Neural cell (in vitro differentiated cells): Measurements from ENCODE around the gene LOXHD1. TPM values are rescaled to one million over a fixed set of nuclear protein-coding genes. Genes with fewer than 3 reads are reported as not detected.

Source experiments
- H2AFZ ChIP-seq: fragments of 200-600, 300-800 bp; sonication (generic), shearing (Covaris generic); 2 replicates; pipeline ENCODE4 v1.6.0; 2014; ENCODE audit warnings: low read depth, mild to moderate bottlenecking, antibody characterized with exemption, low read length, moderate library complexity
- H3F3A ChIP-seq: fragments of 200-600 bp; shearing (Covaris generic); 2 replicates; pipeline ENCODE4 v1.6.1; 2016; ENCODE audit warnings: mild to moderate bottlenecking, moderate library complexity, mixed read lengths, antibody characterized with exemption, low read length; ENCODE audit not compliant: insufficient read depth, poor library complexity, severe bottlenecking
- H3K27ac ChIP-seq: fragments of 200-600, 300-800 bp; sonication (generic), shearing (Covaris generic); 2 replicates; pipeline ENCODE4 v1.5.1; 2014; ENCODE audit warnings: mild to moderate bottlenecking, low read length, moderate library complexity
- H3K27me3 ChIP-seq: fragments of 300-800, 200-600 bp; sonication (generic), shearing (Covaris generic); 2 replicates; pipeline ENCODE4 v1.6.0; 2014; ENCODE audit warnings: mild to moderate bottlenecking, low read depth, low read length, moderate library complexity; ENCODE audit not compliant: insufficient read depth
- H3K36me3 ChIP-seq: fragments of 300-800, 200-600 bp; sonication (generic), shearing (Covaris generic); 2 replicates; pipeline ENCODE4 v1.5.1; 2014; ENCODE audit warnings: mild to moderate bottlenecking, antibody characterized with exemption, low read length, moderate library complexity; ENCODE audit not compliant: insufficient read depth
- H3K4me2 ChIP-seq: fragments of 300-800, 200-600 bp; sonication (generic), shearing (Covaris generic); 2 replicates; pipeline ENCODE4 v1.6.0; 2014; ENCODE audit warnings: mild to moderate bottlenecking, low read length
- H3K4me3 ChIP-seq: fragments of 300-800, 200-600 bp; sonication (generic), shearing (Covaris generic); 2 replicates; pipeline ENCODE4 v1.5.1; 2014; ENCODE audit warnings: mild to moderate bottlenecking, low read length, moderate library complexity
- H3K79me2 ChIP-seq: fragments of 200-600 bp; shearing (Covaris generic); replicated peaks from 2 replicates; pipeline ENCODE4 v1.6.0; 2014; ENCODE audit warnings: mild to moderate bottlenecking, low read length, moderate library complexity; ENCODE audit not compliant: insufficient read depth
- H3K9ac ChIP-seq: fragments of 300-800, 200-600 bp; sonication (generic), shearing (Covaris generic); 2 replicates; pipeline ENCODE4 v1.6.1; 2016; ENCODE audit warnings: mild to moderate bottlenecking, low read length, mixed read lengths
- H3K9me2 ChIP-seq: fragments of 200-600 bp; shearing (Covaris generic); 2 replicates; pipeline ENCODE4 v1.6.1; 2016; ENCODE audit warnings: mild to moderate bottlenecking, low read length, mixed read lengths; ENCODE audit not compliant: insufficient read depth
- H3K9me3 ChIP-seq: fragments of 200-600, 300-800 bp; sonication (generic), shearing (Covaris generic); 2 replicates; pipeline ENCODE4 v1.6.1; 2016; ENCODE audit warnings: mild to moderate bottlenecking, mixed run types, low read length, moderate library complexity, mixed read lengths
- H4K20me1 ChIP-seq: fragments of 200-600 bp; shearing (Covaris generic); 2 replicates; pipeline ENCODE4 v1.6.1; 2016; ENCODE audit warnings: mild to moderate bottlenecking, mixed run types; ENCODE audit not compliant: insufficient read depth
- EP300 ChIP-seq: fragments of 450-650 bp; conservative IDR thresholded peaks from 2 replicates; pipeline ENCODE4 v1.6.1; 2014; ENCODE audit warnings: antibody characterized with exemption, mild to moderate bottlenecking, moderate library complexity; ENCODE audit not compliant: poor library complexity, severe bottlenecking
- EZH2 ChIP-seq: fragments of 200-600, 300-800 bp; shearing (Covaris generic), sonication (generic); IDR thresholded peaks from 2 replicates; pipeline ENCODE4 v1.6.1; 2014; ENCODE audit warnings: antibody characterized with exemption, low read length, borderline replicate concordance, mild to moderate bottlenecking; ENCODE audit not compliant: insufficient read depth, poor library complexity, severe bottlenecking
- MXI1 ChIP-seq: fragments of 450-650 bp; conservative IDR thresholded peaks from 2 replicates; pipeline ENCODE4 v1.6.1; 2014; ENCODE audit warnings: antibody characterized with exemption, mild to moderate bottlenecking; ENCODE audit not compliant: poor library complexity, severe bottlenecking
- POLR2AphosphoS5 ChIP-seq: IDR thresholded peaks from 2 replicates; pipeline ENCODE4 v1.6.1; 2012
- RAD21 ChIP-seq: fragments of 450-650 bp; conservative IDR thresholded peaks from 2 replicates; pipeline ENCODE4 v1.6.1; 2014; ENCODE audit warnings: antibody characterized with exemption, mild to moderate bottlenecking, moderate library complexity
- SMC3 ChIP-seq: fragments of 450-650 bp; conservative IDR thresholded peaks from 2 replicates; pipeline ENCODE4 v1.6.1; 2014; ENCODE audit warnings: antibody characterized with exemption, mild to moderate bottlenecking, moderate library complexity; ENCODE audit not compliant: poor library complexity
- TAF1 ChIP-seq: IDR thresholded peaks from 2 replicates; pipeline ENCODE4 v1.6.1; 2012; ENCODE audit warnings: low read depth
- polyA plus RNA-seq: library from polyadenylated mRNA; depleted of rRNA; stranded (reverse); fragments of >200 nt; gene quantifications from 2 replicates; pipeline ENCODE4 v1.2.3, GENCODE V29; 2014
- TF ChIP-seq, protein P1 (sequence below): fragments of 450-650 bp; IDR thresholded peaks from 2 replicates; pipeline ENCODE4 v1.5.1; 2014; ENCODE audit warnings: antibody characterized with exemption, mild to moderate bottlenecking, moderate library complexity; ENCODE audit not compliant: poor library complexity, severe bottlenecking
- TF ChIP-seq, protein P2 (sequence below): IDR thresholded peaks from 2 replicates; pipeline ENCODE4 v1.6.1; 2012; ENCODE audit warnings: borderline replicate concordance

LOXHD1 gene
- polyA plus RNA-seq, 1 donor from 2014 or later, result not detected

DNA sequence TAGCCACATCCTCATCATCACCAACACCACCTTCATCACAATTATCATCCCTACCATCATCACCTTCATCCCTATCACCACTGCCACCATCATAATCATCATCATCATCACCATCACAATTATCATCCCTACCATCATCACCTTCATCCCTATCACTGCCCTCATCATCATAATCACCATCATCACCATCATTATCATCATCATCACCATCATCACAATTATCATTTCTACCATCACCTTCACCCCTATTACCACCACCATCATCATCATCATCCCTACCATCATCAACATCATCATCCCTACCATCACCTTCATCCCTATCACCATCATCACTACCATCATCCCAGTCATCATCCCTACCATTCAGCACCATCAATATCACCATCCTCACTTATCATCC, 140.5 kb downstream of the LOXHD1 start:
- H3K27me3 ChIP-seq, result no peaks in the 10 kb centered on the region
- no peaks in the 10 kb centered on the region for H3K9me3 ChIP-seq
- no peak overlapping the region for H3K9ac ChIP-seq
- H3K79me2 ChIP-seq, result no peaks in the 10 kb centered on the region
- no peaks in the 10 kb centered on the region for H3K9me2 ChIP-seq
- H3K36me3 ChIP-seq, result no peaks in the 10 kb centered on the region
- no peaks in the 10 kb centered on the region for H4K20me1 ChIP-seq
- no peak overlapping the region for H2AFZ ChIP-seq
- H3F3A ChIP-seq, result no peaks in the 10 kb centered on the region
- H3K4me2 ChIP-seq, result no peak overlapping the region
- no peak overlapping the region for H3K27ac ChIP-seq
- H3K4me3 ChIP-seq, result no peak overlapping the region
- no peak for TF ChIP-seq RAD21
- no peak for TF ChIP-seq TAF1
- TF ChIP-seq POLR2AphosphoS5, result no peak
- TF ChIP-seq MXI1, result no peak
- TF ChIP-seq EP300, result no peak
- no peak for TF ChIP-seq EZH2
- TF ChIP-seq, protein P1, sequence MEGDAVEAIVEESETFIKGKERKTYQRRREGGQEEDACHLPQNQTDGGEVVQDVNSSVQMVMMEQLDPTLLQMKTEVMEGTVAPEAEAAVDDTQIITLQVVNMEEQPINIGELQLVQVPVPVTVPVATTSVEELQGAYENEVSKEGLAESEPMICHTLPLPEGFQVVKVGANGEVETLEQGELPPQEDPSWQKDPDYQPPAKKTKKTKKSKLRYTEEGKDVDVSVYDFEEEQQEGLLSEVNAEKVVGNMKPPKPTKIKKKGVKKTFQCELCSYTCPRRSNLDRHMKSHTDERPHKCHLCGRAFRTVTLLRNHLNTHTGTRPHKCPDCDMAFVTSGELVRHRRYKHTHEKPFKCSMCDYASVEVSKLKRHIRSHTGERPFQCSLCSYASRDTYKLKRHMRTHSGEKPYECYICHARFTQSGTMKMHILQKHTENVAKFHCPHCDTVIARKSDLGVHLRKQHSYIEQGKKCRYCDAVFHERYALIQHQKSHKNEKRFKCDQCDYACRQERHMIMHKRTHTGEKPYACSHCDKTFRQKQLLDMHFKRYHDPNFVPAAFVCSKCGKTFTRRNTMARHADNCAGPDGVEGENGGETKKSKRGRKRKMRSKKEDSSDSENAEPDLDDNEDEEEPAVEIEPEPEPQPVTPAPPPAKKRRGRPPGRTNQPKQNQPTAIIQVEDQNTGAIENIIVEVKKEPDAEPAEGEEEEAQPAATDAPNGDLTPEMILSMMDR, result no peak
- no peak for TF ChIP-seq SMC3
- TF ChIP-seq, protein P2, sequence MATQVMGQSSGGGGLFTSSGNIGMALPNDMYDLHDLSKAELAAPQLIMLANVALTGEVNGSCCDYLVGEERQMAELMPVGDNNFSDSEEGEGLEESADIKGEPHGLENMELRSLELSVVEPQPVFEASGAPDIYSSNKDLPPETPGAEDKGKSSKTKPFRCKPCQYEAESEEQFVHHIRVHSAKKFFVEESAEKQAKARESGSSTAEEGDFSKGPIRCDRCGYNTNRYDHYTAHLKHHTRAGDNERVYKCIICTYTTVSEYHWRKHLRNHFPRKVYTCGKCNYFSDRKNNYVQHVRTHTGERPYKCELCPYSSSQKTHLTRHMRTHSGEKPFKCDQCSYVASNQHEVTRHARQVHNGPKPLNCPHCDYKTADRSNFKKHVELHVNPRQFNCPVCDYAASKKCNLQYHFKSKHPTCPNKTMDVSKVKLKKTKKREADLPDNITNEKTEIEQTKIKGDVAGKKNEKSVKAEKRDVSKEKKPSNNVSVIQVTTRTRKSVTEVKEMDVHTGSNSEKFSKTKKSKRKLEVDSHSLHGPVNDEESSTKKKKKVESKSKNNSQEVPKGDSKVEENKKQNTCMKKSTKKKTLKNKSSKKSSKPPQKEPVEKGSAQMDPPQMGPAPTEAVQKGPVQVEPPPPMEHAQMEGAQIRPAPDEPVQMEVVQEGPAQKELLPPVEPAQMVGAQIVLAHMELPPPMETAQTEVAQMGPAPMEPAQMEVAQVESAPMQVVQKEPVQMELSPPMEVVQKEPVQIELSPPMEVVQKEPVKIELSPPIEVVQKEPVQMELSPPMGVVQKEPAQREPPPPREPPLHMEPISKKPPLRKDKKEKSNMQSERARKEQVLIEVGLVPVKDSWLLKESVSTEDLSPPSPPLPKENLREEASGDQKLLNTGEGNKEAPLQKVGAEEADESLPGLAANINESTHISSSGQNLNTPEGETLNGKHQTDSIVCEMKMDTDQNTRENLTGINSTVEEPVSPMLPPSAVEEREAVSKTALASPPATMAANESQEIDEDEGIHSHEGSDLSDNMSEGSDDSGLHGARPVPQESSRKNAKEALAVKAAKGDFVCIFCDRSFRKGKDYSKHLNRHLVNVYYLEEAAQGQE, result no peak

DNA sequence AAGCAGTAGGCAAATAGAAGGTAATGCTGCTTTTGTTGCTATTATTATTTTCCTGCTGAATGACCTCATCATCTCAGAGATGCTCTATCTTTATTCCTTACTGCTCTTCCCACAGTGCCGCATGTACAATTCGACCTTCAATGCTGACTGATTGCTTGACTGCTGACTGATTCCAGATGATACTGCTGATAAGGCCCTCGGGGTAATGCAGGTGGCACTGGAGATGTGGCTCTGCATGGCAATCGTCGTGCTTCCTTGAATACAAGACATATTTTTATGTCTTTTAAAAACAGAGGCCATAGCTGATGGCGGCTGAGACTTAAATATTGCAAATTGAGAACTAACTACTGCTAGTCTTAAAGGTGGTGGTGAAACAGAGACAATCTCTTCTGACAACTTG, 146.6 kb downstream of the LOXHD1 start:
- Histone ChIP-seq H3K4me2 (no peak overlapping the region), H3K9me2 (no peaks in the 10 kb centered on the region), H4K20me1 (no peaks in the 10 kb centered on the region), H3K27ac (no peak overlapping the region), H3K9ac (no peak overlapping the region), H3K36me3 (no peaks in the 10 kb centered on the region), H3K4me3 (no peak overlapping the region), H3K9me3 (no peaks in the 10 kb centered on the region), H3K27me3 (no peaks in the 10 kb centered on the region), H2AFZ (no peak overlapping the region), H3K79me2 (no peaks in the 10 kb centered on the region), H3F3A (no peaks in the 10 kb centered on the region)
- TF ChIP-seq, protein P1, result no peak
- no peak for TF ChIP-seq POLR2AphosphoS5
- no peak for TF ChIP-seq TAF1
- no peak for TF ChIP-seq EP300
- no peak for TF ChIP-seq EZH2
- TF ChIP-seq MXI1, result no peak
- TF ChIP-seq, protein P2, result no peak
- no peak for TF ChIP-seq SMC3
- no peak for TF ChIP-seq RAD21
